Measurements from ENCODE around the gene HLA-E. TPM values are rescaled to one million over a fixed set of nuclear protein-coding genes. Genes with fewer than 3 reads are reported as not detected.
A peak's percentile ranks its signal among the peaks of the same experiment; 100 is the strongest.

Gene HLA-E
- total and polyA plus RNA-seq, 2 of the 13 experiments (the other 11 are each of a cell fraction or from before 2014, with no cell fraction given): 45.2 to 90.4 TPM

DNA sequence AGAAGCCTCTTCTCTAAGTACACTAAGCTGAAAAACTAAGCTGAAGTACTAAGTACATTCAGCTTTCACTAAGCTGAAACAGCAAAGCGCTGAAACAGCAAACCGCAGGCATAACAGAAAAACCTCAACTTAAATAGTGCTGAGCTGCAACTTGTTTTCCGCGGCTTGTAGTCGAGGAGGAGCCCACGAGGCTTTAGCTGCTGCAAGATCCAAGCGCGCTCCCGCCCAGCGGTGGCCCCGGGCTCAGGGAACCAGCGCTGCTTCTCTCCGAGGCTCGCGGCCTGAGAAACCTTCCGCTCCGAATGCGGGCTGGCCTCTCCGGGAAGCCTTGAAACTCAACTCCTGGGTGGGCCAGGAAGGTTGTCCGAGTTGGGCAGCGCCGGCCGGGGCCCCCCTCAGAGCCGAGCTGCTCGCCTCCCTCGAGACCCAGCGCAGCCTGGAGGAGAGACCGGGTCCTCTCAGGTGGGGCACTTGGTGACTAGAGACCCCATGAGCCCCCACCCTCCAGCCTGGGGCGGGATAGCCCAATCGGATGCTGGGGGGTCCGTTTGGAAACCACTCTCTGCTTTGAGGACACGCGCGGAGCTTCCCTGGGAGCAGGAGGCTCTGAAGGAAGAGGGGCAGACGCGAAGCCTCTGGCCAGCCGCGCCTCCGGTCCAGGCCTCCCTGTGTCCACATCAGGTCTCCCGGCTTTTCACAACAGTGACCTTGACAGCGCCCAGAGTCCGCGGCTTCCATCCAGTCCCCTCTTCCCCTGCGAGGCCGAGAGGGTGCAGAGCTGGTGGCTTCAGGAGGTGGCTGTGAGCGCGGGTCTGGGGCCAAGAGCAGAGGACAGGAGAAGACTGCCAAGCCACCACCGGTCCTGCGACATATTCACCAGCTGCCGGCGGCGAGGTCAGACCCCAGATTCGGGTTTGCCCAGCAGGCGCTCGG is 38.1 kb upstream of the HLA-E start (continued):
- peak; percentile 56; the same call in 1 of the 2 replicates for TF ChIP-seq REPIN1 (CRISPR knock-in tag; IDR thresholded peaks at IDR 0.05; ENCODE audit: borderline replicate concordance, low read depth)
- no peak for TF ChIP-seq RNF219 (CRISPR knock-in tag; IDR thresholded peaks at IDR 0.05)
- TF ChIP-seq ZNF451 (CRISPR knock-in tag; IDR thresholded peaks at IDR 0.05): 0 out of 2 replicates have a peak, but pooled peaks have one; percentile 10
- TF ChIP-seq NFKBIZ (CRISPR knock-in tag; IDR thresholded peaks at IDR 0.05): no peak
- TF ChIP-seq ZNF550 (CRISPR knock-in tag; IDR thresholded peaks at IDR 0.05; ENCODE audit: borderline replicate concordance): no peak
- TF ChIP-seq ZSCAN21 (CRISPR knock-in tag; IDR thresholded peaks at IDR 0.05; ENCODE audit: borderline replicate concordance): no peak
- TF ChIP-seq, protein P1, sequence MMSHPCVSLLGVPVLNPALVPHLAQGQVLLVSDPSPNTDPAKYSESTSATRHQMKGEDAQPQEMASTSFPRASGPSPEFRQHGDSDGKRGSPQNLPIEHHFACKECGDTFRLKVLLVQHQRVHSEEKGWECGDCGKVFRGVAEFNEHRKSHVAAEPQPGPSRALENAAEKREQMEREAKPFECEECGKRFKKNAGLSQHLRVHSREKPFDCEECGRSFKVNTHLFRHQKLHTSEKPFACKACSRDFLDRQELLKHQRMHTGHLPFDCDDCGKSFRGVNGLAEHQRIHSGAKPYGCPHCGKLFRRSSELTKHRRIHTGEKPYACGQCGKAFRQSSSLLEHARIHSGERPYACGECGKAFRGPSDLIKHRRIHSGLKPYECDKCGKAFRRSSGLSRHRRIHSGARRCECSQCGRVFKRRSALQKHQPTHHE (CRISPR knock-in tag; IDR thresholded peaks at IDR 0.05; ENCODE audit: borderline replicate concordance): 0 out of 2 replicates have a peak, but pooled peaks have one; percentile 5
- peak in 1 of 2 experiments; percentile 15; a peak in 1 of 4 replicates for TF ChIP-seq MAFK (conservative IDR thresholded peaks at IDR 0.05 in 1 of 2, IDR thresholded peaks at IDR 0.05 in 1 of 2; ENCODE audit: low read length in 2 of 2)
- TF ChIP-seq, protein P2, sequence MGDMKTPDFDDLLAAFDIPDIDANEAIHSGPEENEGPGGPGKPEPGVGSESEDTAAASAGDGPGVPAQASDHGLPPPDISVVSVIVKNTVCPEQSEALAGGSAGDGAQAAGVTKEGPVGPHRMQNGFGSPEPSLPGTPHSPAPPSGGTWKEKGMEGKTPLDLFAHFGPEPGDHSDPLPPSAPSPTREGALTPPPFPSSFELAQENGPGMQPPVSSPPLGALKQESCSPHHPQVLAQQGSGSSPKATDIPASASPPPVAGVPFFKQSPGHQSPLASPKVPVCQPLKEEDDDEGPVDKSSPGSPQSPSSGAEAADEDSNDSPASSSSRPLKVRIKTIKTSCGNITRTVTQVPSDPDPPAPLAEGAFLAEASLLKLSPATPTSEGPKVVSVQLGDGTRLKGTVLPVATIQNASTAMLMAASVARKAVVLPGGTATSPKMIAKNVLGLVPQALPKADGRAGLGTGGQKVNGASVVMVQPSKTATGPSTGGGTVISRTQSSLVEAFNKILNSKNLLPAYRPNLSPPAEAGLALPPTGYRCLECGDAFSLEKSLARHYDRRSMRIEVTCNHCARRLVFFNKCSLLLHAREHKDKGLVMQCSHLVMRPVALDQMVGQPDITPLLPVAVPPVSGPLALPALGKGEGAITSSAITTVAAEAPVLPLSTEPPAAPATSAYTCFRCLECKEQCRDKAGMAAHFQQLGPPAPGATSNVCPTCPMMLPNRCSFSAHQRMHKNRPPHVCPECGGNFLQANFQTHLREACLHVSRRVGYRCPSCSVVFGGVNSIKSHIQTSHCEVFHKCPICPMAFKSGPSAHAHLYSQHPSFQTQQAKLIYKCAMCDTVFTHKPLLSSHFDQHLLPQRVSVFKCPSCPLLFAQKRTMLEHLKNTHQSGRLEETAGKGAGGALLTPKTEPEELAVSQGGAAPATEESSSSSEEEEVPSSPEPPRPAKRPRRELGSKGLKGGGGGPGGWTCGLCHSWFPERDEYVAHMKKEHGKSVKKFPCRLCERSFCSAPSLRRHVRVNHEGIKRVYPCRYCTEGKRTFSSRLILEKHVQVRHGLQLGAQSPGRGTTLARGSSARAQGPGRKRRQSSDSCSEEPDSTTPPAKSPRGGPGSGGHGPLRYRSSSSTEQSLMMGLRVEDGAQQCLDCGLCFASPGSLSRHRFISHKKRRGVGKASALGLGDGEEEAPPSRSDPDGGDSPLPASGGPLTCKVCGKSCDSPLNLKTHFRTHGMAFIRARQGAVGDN (CRISPR knock-in tag; IDR thresholded peaks at IDR 0.05): peak; percentile 66
- no peak for TF ChIP-seq CBX2 (IDR thresholded peaks at IDR 0.05; ENCODE audit: low read depth, low read length)
- TF ChIP-seq CBX2 (CRISPR knock-in tag; IDR thresholded peaks at IDR 0.05; ENCODE audit: low read depth): peak; percentile 40; the same call in 1 of the 2 replicates
- TF ChIP-seq LBX2 (CRISPR knock-in tag; IDR thresholded peaks at IDR 0.05; ENCODE audit: borderline replicate concordance): peak; percentile 45; the same call in 1 of the 2 replicates
- TF ChIP-seq ZNF543 (CRISPR knock-in tag; IDR thresholded peaks at IDR 0.05): no peak
- TF ChIP-seq RFXANK (CRISPR knock-in tag; IDR thresholded peaks at IDR 0.05): no peak
- TF ChIP-seq ZFY (CRISPR knock-in tag; IDR thresholded peaks at IDR 0.05): peak; percentile 49; the same call in 1 of the 2 replicates
- TF ChIP-seq, protein P3, sequence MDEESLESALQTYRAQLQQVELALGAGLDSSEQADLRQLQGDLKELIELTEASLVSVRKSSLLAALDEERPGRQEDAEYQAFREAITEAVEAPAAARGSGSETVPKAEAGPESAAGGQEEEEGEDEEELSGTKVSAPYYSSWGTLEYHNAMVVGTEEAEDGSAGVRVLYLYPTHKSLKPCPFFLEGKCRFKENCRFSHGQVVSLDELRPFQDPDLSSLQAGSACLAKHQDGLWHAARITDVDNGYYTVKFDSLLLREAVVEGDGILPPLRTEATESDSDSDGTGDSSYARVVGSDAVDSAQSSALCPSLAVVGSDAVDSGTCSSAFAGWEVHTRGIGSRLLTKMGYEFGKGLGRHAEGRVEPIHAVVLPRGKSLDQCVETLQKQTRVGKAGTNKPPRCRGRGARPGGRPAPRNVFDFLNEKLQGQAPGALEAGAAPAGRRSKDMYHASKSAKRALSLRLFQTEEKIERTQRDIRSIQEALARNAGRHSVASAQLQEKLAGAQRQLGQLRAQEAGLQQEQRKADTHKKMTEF (CRISPR knock-in tag; IDR thresholded peaks at IDR 0.05): peak; percentile 14; the same call in 1 of the 2 replicates
